ENCODE measurements around the gene SUPT6H.

GRCh38 chr17:28726627-28727491, 64.9 kb downstream of the SUPT6H start:
- TF ChIP-seq CTCF (IDR thresholded peaks at IDR 0.05) (peak in 3 of 4 experiments; percentile 99 to 100 (median 99)), EP300 (IDR thresholded peaks at IDR 0.05) (no peak), POLR2A (IDR thresholded peaks at IDR 0.05) (no peak), POLR2AphosphoS5 (IDR thresholded peaks at IDR 0.05) (peak; percentile 52)
